ENCODE data around the gene ZNF784. TPM values are rescaled to one million over a fixed set of nuclear protein-coding genes. Genes with fewer than 3 reads are reported as not detected.
A peak's percentile ranks its signal among the peaks of the same experiment; 100 is the strongest.

The ZNF784 gene
- total and polyA plus RNA-seq, 2 of the 13 experiments (the other 11 are each of a cell fraction or from before 2014, with no cell fraction given) = 4.1 to 4.2 TPM

GRCh38 chr19:55624109-55625003 is at the start of gene ZNF784 (continued):
- no peak for TF ChIP-seq U2AF2 (IDR thresholded peaks at IDR 0.05; ENCODE audit: low read depth, low read length)
- TF ChIP-seq, protein P1, sequence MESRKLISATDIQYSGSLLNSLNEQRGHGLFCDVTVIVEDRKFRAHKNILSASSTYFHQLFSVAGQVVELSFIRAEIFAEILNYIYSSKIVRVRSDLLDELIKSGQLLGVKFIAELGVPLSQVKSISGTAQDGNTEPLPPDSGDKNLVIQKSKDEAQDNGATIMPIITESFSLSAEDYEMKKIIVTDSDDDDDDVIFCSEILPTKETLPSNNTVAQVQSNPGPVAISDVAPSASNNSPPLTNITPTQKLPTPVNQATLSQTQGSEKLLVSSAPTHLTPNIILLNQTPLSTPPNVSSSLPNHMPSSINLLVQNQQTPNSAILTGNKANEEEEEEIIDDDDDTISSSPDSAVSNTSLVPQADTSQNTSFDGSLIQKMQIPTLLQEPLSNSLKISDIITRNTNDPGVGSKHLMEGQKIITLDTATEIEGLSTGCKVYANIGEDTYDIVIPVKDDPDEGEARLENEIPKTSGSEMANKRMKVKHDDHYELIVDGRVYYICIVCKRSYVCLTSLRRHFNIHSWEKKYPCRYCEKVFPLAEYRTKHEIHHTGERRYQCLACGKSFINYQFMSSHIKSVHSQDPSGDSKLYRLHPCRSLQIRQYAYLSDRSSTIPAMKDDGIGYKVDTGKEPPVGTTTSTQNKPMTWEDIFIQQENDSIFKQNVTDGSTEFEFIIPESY (CRISPR knock-in tag; IDR thresholded peaks at IDR 0.05) = no peak
- no peak for TF ChIP-seq PREB (CRISPR knock-in tag; IDR thresholded peaks at IDR 0.05)
- no peak for TF ChIP-seq TEAD2 (CRISPR knock-in tag; IDR thresholded peaks at IDR 0.05)
- TF ChIP-seq KLF11 (CRISPR knock-in tag; IDR thresholded peaks at IDR 0.05) = no peak
- no peak for TF ChIP-seq HMG20B (CRISPR knock-in tag; conservative IDR thresholded peaks at IDR 0.05)
- no peak; the same call in 1 of the 2 replicates for TF ChIP-seq ZBTB20 (CRISPR knock-in tag; IDR thresholded peaks at IDR 0.05; ENCODE audit: borderline replicate concordance, low read depth)
- TF ChIP-seq POLR2A (IDR thresholded peaks at IDR 0.05; ENCODE audit: insufficient read depth in 1 of 2, low read depth in 2 of 2, low read length in 2 of 2) = peak; percentile 74 to 88
- TF ChIP-seq ZNF678 (CRISPR knock-in tag; IDR thresholded peaks at IDR 0.05) = no peak
- no peak for TF ChIP-seq ZNF674 (CRISPR knock-in tag; IDR thresholded peaks at IDR 0.05; ENCODE audit: low read depth)
- TF ChIP-seq, protein P2, sequence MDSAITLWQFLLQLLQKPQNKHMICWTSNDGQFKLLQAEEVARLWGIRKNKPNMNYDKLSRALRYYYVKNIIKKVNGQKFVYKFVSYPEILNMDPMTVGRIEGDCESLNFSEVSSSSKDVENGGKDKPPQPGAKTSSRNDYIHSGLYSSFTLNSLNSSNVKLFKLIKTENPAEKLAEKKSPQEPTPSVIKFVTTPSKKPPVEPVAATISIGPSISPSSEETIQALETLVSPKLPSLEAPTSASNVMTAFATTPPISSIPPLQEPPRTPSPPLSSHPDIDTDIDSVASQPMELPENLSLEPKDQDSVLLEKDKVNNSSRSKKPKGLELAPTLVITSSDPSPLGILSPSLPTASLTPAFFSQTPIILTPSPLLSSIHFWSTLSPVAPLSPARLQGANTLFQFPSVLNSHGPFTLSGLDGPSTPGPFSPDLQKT (CRISPR knock-in tag; IDR thresholded peaks at IDR 0.05; ENCODE audit: borderline replicate concordance) = no peak
- TF ChIP-seq MED8 (CRISPR knock-in tag; IDR thresholded peaks at IDR 0.05; ENCODE audit: insufficient replicate concordance) = no peak
- no peak for TF ChIP-seq ZFP36 (IDR thresholded peaks at IDR 0.05; ENCODE audit: borderline replicate concordance, low read depth, low read length, partially characterized antibody)
- no peak for TF ChIP-seq ZNF121 (CRISPR knock-in tag; IDR thresholded peaks at IDR 0.05)
- no peak for TF ChIP-seq ZIK1 (CRISPR knock-in tag; IDR thresholded peaks at IDR 0.05; ENCODE audit: borderline replicate concordance, low read depth)
- peak in 1 of 2 experiments; percentile 57; a peak in 2 of 4 replicates for TF ChIP-seq REST (IDR thresholded peaks at IDR 0.05; ENCODE audit: borderline replicate concordance in 1 of 2, low read depth in 1 of 2, low read length in 2 of 2)
- TF ChIP-seq, protein P3, sequence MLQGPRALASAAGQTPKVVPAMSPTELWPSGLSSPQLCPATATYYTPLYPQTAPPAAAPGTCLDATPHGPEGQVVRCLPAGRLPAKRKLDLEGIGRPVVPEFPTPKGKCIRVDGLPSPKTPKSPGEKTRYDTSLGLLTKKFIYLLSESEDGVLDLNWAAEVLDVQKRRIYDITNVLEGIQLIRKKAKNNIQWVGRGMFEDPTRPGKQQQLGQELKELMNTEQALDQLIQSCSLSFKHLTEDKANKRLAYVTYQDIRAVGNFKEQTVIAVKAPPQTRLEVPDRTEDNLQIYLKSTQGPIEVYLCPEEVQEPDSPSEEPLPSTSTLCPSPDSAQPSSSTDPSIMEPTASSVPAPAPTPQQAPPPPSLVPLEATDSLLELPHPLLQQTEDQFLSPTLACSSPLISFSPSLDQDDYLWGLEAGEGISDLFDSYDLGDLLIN (CRISPR knock-in tag; IDR thresholded peaks at IDR 0.05; ENCODE audit: borderline replicate concordance) = no peak
- no peak for TF ChIP-seq ZNF629 (CRISPR knock-in tag; conservative IDR thresholded peaks at IDR 0.05)
- no peak for TF ChIP-seq ZNF431 (CRISPR knock-in tag; IDR thresholded peaks at IDR 0.05; ENCODE audit: borderline replicate concordance, low read depth)
- TF ChIP-seq MIER3 (CRISPR knock-in tag; IDR thresholded peaks at IDR 0.05; ENCODE audit: borderline replicate concordance) = no peak

Data from HepG2 (cell line).